Skin of body (tissue), 2 donors: ENCODE measurements around the gene IFRD1. TPM values are rescaled to one million over a fixed set of nuclear protein-coding genes. Genes with fewer than 3 reads are reported as not detected.
A peak's percentile ranks its signal among the peaks of the same experiment; 100 is the strongest.

Experiments used
- DNase-seq: peaks from one replicate; lab custom pipeline; 2025; lab: John Stamatoyannopoulos, UW
- total RNA-seq: library from RNA; depleted of rRNA; stranded (reverse); fragments of >200 nt; gene quantifications from one replicate; pipeline ENCODE4 v1.2.3, GENCODE V29; 2014

Gene IFRD1, protein sequence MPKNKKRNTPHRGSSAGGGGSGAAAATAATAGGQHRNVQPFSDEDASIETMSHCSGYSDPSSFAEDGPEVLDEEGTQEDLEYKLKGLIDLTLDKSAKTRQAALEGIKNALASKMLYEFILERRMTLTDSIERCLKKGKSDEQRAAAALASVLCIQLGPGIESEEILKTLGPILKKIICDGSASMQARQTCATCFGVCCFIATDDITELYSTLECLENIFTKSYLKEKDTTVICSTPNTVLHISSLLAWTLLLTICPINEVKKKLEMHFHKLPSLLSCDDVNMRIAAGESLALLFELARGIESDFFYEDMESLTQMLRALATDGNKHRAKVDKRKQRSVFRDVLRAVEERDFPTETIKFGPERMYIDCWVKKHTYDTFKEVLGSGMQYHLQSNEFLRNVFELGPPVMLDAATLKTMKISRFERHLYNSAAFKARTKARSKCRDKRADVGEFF
- total RNA-seq, result 63.4 TPM

DNA sequence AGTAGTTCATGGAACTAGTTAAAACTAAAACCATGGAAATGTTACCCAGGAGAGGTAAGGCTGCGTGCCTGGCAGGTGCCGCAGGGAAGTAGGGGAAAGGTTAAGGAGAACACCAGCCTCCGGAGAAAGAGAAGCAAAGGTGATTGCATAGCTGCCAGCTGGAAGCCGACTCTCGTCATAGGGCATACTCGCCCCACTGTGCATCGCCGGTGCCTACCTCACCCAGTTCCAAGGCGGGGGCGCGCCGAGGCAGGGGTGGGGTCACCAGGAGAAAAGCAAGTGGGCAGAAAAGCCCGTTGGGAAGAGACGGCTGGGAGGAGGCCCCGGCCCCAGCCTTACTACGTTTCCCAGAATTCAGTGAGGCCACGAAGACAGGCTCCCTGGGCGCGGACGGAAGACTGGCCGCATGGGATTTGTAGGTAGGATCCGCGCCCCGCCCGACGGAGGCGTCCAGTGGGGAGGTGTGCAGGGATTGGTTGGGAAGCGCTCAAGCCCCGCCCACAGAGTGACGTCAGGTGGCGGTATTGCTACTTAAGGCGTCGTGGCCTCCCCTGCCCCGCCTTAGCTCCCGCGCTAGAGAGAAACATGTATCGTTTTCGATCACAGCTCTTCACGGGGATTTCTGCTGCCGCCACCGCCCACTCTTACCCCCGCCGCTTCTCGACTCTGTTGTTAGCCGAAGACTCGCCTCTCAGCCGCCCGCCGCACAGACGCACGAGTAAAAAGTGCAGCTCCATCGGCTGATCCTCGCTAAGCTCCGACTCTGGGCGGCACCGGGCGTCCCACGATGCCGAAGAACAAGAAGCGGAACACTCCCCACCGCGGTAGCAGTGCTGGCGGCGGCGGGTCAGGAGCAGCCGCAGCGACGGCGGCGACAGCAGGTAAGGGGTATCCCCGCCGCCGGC lies at the start of gene IFRD1:
TSS of gene IFRD1 (plus strand) at position 559 of the 905 bp plus-strand sequence. CDS start at position 788, 229 bp downstream.
- DNase-seq, result peak; percentile 98

DNA sequence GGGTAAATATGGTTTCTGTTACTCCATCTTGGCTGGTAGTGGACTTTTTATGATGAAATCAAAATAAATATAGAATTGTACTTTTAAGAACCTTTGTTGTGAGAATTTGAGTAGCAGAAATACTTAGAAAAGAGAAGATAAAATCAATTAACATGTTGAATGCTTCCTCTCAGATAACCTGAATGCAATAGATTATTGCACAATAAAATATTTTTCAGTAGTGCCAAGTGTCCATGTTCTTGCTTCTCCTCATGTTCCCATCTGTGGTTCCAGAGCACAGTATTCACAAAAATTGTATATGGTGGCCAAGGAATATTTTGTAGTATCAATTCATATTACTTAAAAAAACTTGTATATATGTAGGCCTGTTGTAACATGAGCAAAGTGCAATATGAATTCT lies 45.9 kb upstream of the IFRD1 start:
- no peak for DNase-seq

DNA sequence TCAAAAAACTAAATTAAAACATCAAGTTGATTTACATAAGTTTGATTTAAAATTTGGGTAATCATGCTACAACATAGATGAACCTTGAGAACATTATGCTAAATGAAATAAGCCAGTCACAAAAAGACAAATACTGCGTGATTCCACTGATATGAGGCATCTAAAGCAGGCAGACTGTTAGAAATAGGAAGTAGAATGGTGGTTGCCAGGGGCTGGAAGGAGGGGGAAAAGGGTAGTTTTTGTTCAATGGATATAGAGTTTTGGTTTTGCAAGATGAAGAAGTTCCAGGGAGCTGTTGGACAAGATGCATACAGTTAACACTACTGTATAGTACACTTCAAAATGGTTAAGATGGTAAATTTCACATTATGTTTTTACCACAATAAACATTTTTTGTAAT lies 45.0 kb upstream of the IFRD1 start:
- no peak for DNase-seq

DNA sequence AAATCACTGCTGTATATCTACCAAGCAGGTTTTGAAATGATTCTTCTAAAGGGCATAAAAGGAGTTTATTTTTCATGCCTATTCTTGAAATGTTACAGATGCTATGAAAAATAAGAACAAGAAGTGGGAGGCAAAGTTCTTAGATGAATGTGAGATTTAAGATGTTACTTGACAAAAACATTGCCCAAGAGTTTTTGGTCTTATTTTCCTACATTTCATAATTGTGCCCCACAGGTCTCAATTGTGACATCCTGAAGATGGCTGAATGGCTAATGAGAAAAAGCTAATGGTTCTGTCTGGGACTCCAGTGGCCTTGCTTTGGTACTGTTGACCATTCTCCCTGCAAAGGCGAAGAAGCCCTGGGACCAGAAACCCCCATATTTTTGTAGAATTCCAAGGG lies 43.0 kb upstream of the IFRD1 start:
- no peak for DNase-seq

DNA sequence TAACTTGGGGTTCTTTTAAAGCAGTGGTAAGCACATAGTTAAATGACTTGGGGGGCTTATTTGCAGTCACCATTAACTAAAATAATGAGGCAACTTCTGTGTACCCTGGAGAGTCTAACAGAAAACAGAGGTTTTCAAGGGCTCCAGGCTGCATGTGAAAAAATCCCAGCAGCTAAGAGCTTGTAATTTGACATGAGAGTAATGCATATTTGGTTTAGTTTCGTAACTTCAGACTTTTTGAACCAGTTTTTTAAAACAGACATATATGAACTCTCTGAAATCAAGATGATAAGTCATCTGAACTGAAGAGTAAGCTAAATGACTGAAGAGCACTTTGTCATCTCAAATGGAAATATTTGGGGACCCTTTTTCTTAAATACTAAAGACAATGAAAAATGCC lies 40.2 kb upstream of the IFRD1 start:
- DNase-seq, result no peak

DNA sequence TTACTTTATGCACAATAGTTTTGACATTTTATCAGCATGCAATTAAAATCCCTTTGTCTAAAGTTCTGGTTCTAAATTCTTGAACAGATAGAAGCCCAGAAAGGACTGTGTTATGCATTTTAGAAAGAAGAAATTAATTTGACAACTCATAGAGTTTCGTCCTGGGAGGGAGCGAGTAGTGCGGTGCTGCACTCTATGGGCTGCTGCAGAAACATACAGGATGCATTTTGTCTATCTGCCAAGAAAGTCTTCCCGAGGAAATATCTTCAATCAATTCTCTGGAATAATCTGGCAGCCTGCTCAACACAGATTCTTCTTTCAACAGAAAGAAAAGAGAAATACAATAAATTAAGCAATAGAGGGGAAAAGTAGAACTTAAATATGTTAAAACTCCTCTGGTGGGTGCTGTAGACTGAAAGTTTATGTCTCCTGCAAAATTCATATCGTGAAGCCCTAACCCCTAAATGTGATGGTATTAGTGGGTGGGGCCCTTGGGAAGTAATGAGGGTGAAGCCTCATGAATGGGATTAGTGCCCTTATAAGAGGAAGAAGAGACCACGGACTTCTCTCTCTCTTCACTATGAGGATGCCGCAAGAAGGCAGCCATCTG lies 39.0 kb upstream of the IFRD1 start:
- peak; percentile 70 for DNase-seq

DNA sequence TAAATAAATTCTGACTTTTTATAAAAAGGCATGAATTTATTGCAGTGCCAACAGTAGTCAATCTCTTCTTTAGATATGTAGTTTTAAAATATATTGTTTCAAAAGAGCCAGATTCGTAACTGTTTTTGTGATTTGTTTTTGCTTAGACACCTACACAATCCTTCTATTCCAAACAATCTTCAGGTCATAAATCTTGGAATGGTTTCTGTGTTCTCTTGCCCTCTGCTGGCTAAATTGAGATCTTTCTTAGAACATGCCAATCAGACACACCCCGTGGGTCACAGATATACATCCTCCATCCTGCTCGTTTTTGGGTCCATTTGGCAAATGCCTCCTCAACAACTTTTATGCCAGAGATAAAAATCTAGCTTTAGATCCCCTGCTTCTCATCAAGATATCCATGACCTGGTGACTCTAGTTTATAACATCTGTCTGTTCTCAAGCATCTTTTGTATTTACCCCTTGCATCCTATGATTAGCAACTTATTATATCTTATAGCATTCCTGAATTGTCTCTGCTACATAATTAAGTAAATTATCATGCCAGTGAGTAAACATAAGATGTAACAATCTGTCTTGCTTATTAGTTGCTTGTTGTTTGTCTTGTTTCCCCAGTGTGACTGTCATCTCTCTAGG lies 35.3 kb upstream of the IFRD1 start:
- DNase-seq, result no peak

DNA sequence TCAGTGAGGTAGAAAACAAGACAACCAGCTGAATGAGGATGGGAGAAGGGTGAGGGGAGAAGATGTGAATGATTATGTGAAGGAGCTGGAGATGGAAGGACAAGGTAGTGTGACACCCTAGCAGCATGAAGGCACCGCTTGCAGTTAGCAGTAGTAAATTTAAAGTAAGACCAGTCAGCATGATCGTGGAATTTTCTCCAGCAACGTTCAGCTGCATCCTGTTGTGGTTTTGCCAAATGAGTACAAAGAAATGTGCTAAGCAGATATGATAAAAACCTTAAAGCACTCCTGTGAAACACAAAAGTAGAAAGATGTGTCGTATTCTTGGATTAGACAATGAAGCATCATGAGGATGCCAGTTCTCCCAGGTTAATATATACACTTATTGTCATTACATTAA lies 34.1 kb upstream of the IFRD1 start:
- no peak for DNase-seq

DNA sequence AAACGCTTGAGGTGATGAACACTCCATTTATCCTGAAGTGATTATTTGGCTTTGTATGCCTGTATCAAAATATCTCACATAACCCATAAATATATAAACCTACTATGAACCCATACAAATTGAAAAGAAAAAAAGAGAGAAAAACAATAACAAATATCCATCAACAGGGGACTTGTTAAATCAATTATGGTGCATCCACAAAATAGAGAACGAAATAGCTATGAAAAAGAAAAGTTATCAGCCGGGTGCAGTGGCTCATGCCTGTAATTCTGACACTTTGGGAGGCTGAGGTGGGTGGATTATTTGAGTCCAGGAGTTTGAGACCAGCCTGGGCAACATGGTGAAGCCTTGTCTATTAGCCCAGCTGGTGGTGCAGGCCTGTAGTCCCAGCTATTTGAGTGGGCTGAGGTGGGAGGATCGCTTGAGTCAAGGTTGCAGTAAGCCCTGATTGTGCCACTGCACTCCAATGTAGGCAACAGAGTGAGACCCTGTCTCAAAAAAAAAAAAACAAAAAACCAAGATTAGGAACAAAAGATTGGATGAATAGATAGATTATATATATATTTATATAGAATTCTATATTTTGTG lies 30.6 kb upstream of the IFRD1 start:
- no peak for DNase-seq

DNA sequence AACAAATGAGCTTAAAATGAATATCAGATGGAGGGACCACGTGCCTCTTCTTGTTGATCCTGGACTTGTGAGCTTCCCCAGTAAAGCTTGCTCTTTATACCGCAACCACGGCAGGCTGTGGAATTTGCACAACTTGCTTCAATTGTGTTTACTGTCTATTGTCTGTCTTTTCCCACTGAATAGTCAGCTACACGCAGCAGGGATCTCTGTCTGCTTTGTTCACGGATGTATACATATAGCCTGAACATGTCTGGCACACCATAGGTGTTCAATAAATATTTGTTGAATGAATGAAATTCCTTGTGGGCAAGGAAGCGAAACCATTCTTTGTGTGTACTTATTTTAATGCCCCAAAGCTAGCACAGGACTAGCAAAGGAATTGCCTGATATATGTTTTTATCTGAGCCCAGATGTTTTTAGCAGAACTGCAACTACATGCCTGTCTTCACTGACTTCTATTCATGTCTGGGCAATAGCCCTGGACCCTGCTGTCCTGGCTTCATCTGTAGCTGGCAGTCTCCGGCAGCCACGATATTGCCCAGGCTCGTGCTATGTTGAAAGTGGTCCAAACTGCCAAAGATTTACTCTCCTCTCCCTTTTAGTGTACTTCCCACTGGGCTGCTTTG lies 29.9 kb upstream of the IFRD1 start:
- peak; percentile 37 for DNase-seq

DNA sequence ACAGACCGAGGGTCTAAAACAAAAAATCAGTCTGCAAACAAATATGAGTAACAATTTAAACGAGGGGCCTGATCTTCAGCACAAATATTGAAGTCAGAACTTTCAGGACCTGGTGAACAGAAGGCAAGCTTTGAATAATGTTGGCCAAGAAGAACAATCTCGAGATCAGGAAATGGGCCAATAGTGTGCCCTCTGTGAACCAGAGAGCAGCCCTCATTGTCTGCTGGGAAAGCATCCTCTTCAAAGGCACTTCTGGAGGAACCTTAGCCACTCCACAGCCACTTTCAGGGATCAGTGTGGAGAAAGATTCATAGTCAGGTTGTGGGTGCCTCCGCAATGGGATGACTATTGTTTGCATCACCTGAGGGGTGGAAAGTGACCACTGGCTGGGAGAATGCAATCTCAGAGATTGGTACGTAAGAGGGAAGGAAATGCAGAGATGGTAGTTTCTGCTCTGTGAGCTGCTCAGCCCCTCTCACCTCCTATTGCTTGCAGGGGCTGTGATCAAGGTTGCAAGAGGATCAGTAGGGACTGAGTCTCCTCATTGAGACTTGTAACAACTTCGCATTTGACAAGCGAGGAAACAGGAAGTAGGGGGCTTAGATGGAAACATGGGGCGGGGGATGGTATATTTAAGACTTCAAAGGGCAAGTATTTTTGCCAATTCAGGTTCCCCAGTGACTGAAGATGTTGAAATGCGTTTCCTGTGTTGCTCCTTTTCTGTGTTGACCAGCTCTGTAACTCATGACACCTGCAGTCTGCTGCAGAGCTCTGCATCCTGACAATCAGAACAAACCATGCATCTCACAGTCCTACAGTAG lies 28.4 kb upstream of the IFRD1 start:
- no peak for DNase-seq

DNA sequence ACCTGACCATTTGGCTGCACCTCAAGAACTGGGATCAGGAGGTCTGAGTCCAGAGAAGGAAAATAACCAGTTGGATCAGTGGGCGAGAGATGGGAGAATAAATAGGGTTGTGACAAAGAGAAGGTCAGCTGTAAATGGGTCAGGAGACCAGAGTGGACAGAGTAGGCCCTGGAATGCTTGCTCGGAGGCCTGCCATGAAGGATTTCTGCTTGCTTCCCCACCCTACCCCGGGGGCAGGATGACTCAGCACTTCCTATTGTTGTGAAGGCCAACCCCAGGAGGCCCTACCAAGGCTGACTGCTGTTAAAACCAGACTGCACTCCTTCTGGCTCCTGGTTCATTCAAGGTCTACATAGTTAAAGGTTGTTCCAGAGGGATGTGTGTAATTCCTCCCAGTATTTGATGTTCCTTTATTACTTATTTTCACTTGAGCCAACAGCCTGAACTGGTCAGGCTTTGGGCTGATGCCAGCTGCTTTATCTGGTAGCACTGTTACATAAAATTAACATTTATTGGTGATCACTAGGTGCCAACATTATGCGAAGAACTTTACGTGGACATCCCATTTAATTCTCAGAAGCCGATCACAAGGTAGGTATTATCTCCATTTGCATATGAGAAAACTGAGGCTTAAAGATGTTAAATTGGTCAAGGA lies 27.3 kb upstream of the IFRD1 start:
- DNase-seq, result peak; percentile 8

DNA sequence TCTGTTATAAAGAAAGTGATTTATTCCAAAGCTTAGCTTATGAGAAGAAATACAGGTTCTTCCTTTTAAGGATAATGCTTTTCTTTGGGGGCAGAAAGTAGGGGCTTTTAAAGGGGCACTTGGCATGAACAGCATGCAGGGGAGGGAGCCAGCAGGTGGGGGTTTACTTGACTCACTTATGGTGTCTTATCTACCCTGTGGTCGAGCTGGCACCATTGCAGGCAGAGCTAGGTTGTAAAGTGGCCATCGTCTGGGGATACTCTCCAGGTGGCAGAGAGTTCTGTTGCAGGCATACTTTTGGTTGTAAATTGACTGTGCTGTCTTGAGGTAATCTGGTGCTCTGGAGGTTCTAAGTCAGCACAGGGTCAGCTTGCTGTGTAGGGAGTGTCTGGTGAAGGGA lies 26.3 kb upstream of the IFRD1 start:
- DNase-seq, result no peak

DNA sequence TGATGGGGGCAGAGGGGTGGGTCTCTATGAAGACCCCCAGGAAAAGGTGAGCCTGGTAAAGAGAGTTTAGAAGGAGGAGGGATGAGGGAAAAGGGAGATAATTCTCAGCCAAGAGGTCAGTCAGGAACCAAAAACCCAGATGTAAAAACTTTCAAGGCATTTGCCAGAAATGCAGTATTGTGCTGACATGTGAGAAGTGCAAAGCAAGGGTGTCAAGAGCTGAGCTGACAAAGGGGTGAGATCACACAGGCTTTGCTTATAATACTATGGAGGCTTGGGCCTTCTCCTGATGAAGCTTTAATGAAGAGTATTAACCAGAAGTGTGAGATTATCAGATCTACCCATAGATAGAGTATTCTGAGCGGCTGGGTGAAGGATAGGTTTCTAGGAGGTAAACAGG lies 22.3 kb upstream of the IFRD1 start:
- DNase-seq, result no peak

DNA sequence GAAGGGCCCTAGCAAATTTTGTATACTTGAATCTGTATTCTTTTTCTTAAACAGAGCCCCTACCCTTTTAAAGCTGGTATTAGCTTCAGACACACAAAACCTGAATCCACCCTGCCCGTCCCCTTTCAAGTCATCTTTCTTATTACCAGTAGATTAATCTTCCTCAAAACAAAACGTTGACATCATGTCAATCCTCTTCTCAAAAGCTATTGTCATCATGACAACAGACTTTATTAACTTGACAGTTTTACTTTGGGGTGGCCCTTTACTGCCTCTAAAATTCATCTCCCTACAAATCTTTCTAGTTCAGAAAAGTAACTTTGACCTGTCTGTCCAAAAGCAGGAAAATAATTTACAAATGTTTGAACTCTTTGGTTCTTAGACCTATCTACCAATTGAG lies 21.5 kb upstream of the IFRD1 start:
- DNase-seq, result no peak

DNA sequence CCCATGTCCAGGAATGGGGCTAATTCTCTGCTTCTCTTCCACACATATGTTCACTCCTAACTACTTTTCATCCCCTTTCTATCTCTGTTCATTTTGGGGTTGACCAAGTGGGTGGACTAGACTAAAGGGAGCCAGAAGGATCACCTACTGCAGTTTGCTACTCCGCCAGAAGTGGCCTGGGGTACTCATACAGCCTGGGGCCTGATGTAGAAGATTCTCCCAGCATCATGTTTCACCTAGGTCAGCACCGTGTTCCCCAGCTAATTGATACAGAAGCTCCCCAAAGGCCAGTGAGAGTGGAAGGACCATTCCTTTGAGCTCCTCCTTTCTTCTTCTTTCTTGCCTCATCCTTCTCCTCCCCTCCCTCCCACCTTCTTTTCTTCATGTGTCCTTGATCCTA lies 19.6 kb upstream of the IFRD1 start:
- no peak for DNase-seq

DNA sequence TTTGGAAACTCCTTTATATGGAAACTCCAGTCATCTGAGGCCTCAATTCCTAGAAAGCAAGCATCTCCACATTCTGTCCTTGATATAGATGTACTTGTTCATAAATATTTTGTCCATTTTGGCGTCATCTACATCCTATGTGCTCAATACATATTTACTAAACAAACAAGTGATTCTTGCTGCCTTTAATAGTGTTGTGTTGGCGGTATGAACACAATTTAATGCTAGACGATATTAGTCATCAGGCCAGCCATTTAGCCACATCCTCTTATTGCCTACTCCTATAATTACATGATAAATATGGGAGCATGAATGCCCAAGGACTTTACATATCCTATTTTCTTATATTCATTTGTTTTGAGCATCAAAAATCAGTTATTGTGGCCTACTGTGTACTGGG lies 18.5 kb upstream of the IFRD1 start:
- DNase-seq, result no peak

DNA sequence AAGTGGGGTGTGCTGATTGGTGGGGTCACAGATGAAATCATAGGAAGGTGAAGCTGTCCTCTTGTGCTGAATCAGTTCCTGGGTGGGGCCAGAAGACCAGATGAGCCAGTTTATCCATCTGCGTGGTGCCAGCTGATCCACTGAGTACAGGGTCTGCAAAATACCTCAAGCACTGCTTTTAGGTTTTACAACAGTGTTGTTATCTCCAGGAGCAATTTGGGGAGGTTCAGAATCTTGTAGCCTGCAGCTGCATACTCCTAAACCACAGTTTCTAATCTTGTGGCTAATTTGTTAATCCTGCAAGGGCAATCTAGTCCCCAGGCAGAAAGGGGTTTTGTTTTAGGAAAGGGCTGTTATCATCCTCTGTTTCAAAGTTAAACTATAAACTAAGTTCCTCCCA lies 17.0 kb upstream of the IFRD1 start:
- DNase-seq, result no peak

DNA sequence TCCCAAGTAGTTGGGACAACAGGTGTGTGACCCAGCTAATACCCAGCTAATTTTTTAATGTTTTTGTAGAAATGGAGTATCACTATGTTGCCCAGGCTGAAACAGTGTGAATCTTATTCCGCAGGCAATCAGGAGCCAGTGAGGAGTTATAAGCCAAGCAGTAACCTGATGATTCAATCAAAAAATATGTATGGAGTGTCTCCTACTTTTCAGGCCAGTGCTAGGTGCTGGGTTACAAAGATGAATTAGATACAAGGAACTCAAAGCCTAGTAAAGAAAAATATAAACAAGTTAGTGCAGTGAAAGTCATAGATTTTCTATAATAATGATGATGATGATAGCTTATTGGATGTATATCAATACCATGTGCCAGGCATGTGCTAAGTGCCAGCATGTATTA lies 13.2 kb upstream of the IFRD1 start:
- DNase-seq, result no peak
